ENCODE results near the gene TNS3. TPM values are rescaled to one million over a fixed set of nuclear protein-coding genes. Genes with fewer than 3 reads are reported as not detected.
"Not testable (repeated sequence)": the region's sequence is repeated elsewhere in the genome, so short reads cannot be mapped to it uniquely, and the experiment has no call there.

TNS3 gene
- total RNA-seq, 1 donor: 9.2 TPM

GRCh38 chr7:47441796-47442604 is 139.9 kb downstream of the TNS3 start:
- Histone ChIP-seq H3K9me3 (ENCODE audit: low read depth, low read length) (no peaks in the 10 kb centered on the region), H3K4me1 (ENCODE audit: insufficient read depth, low read length) (no peaks in the 10 kb centered on the region), H3K27me3 (ENCODE audit: insufficient read depth, low read length) (no peaks in the 10 kb centered on the region), H3K4me3 (ENCODE audit: low read length) (no peak overlapping the region)

- not testable (repeated sequence) for H3K4me3 ChIP-seq (ENCODE audit: low read length); H3K9me3 ChIP-seq (ENCODE audit: low read depth, low read length); H3K4me1 ChIP-seq (ENCODE audit: insufficient read depth, low read length); H3K27me3 ChIP-seq (ENCODE audit: insufficient read depth, low read length)
Observed at GRCh38 chr7:47441048-47441447, 140.9 kb downstream of the TNS3 start.

DNA sequence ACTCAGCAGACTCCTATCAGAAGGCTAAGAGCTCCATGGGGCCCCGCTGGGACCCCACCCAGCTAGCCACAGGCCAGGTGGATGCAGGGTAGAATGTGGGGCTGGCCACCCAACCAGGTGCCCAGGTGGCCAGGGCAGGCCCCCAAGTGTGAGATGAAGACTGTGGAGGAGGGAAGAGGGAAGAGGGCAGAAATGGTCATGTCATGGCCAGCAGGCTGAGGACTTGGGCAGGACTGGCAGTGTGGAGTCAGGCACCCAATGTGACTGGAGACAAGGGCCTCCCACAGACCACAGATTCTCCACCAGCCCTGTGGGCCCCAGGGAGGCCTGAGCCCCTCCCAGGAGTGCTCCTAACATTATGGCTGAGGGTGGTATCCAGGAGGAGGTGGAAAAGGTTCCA is 141.6 kb downstream of the TNS3 start:
- H3K9me3 ChIP-seq (ENCODE audit: low read depth, low read length): no peaks in the 10 kb centered on the region
- no peak overlapping the region for H3K4me3 ChIP-seq (ENCODE audit: low read length)
- H3K4me1 ChIP-seq (ENCODE audit: insufficient read depth, low read length): no peaks in the 10 kb centered on the region
- no peaks in the 10 kb centered on the region for H3K27me3 ChIP-seq (ENCODE audit: insufficient read depth, low read length)

GRCh38 chr7:47439181-47439667 is 142.7 kb downstream of the TNS3 start:
- Histone ChIP-seq H3K9me3 (ENCODE audit: low read depth, low read length) (no peaks in the 10 kb centered on the region), H3K27me3 (ENCODE audit: insufficient read depth, low read length) (no peaks in the 10 kb centered on the region), H3K4me3 (ENCODE audit: low read length) (no peak overlapping the region), H3K4me1 (ENCODE audit: insufficient read depth, low read length) (no peaks in the 10 kb centered on the region)

DNA sequence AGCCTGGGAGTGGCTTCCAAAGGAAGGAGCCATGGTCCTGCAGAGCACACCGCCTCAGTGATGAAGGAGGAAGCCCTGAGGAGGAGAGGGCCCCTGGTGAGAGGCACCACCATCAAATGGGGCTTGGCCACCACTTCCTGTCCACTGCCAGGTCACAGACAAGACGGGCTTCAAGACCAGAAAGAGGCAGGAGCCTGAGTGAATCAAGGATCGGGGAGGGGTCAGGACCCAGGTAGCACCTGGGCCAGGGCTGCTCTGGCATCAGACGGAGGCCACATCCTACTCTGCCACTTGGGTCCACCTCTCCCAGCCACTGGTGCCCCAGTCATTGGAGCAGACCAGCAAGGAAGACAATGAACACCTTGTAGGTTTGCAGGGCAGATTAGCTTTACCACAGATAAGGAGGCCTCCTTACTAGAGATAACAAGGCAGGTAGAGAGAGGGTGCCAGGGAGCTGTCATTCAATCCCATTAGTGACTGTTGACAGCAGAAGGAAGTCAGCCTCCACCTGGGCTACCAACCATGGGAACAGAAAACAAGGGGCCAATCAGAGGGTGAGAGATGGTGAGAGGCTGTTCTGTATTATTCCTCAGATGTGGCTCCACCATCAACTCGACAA is 143.4 kb downstream of the TNS3 start:
- Histone ChIP-seq H3K4me3 (ENCODE audit: low read length) (no peak overlapping the region), H3K9me3 (ENCODE audit: low read depth, low read length) (no peaks in the 10 kb centered on the region), H3K27me3 (ENCODE audit: insufficient read depth, low read length) (no peaks in the 10 kb centered on the region), H3K4me1 (ENCODE audit: insufficient read depth, low read length) (no peaks in the 10 kb centered on the region)

DNA sequence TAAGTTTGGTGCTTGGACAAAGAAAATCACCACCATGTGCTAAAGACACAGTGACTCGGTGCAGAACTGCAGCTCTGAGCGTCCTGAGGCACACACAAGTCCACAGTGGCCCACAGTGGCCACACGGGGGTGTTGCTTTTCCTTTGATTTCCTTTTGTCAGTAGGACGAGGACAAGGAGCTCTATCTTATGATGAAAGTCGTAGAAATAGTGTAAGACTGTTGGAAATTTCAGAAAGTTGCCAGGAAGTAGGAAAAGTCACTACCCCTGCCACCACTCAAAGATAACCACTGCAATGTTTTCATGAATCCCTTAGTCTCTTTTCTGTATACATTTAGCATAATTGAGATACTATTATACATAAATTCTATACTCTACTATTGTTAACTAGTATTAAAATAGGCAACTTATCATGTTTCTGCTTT is 146.0 kb downstream of the TNS3 start:
- H3K4me1 ChIP-seq (ENCODE audit: insufficient read depth, low read length): no peaks in the 10 kb centered on the region
- H3K9me3 ChIP-seq (ENCODE audit: low read depth, low read length): no peaks in the 10 kb centered on the region
- H3K4me3 ChIP-seq (ENCODE audit: low read length): no peak overlapping the region
- H3K27me3 ChIP-seq (ENCODE audit: insufficient read depth, low read length): no peaks in the 10 kb centered on the region

DNA sequence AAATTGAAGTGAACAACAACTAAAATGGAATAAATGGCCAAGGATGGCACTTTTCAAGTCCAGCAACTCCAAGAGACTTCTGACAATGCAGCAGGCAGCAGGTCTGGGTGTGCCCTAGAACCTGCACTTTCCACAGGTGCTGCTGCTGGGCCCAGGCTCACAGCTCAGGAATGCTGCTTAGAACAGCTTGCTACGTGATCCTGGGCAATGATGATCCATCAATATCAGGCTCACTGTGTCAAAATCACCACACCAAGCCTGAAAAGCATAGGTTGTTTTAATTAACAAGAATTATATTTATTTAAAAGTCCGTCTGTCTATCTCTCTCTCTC is 148.4 kb downstream of the TNS3 start:
- Histone ChIP-seq H3K9me3 (ENCODE audit: low read depth, low read length) (no peaks in the 10 kb centered on the region), H3K4me1 (ENCODE audit: insufficient read depth, low read length) (no peaks in the 10 kb centered on the region), H3K27me3 (ENCODE audit: insufficient read depth, low read length) (no peaks in the 10 kb centered on the region), H3K4me3 (ENCODE audit: low read length) (no peak overlapping the region)

DNA sequence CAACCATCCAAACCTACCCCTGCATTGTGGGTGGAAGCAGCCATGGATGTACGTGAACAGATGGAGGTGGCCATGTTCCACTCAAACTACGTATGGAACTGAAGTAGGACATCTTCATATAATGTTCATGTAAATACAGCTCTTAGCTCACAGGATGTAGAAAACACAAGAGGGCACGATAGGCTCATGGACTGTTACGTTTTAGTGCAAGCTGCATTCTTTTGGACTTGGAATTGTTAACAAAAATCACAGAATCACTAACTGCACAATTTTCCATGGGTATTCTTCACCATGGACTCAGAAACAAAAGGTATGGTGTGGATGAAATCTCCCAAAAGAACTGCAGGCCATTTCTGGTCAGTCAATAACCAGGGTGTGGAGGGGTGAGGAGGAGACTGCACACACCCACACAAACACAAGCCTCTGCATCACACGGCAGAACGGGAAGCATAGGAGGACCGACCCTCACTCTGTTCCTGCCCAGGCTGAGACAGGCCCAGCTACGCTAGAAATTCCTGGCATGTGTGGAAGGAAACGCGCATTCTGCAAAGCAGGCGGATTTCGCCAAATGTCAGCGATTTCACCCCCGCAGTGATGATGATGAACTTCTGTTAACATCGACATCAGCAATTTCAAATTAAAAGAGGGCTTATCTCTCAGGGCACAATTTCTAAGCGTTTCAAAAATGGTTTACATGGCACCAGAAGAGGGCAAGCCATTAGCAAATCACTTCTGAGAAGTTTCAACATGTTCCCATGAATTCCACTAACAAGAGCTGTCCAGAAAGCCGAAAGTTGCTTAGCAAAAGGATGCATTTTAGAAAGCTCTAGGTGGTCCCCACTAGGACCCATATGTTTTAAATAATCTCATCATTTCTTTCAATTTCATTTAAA is 149.0 kb downstream of the TNS3 start:
- H3K9me3 ChIP-seq (ENCODE audit: low read depth, low read length): no peaks in the 10 kb centered on the region
- no peaks in the 10 kb centered on the region for H3K4me1 ChIP-seq (ENCODE audit: insufficient read depth, low read length)
- no peaks in the 10 kb centered on the region for H3K27me3 ChIP-seq (ENCODE audit: insufficient read depth, low read length)
- H3K4me3 ChIP-seq (ENCODE audit: low read length): no peak overlapping the region

DNA sequence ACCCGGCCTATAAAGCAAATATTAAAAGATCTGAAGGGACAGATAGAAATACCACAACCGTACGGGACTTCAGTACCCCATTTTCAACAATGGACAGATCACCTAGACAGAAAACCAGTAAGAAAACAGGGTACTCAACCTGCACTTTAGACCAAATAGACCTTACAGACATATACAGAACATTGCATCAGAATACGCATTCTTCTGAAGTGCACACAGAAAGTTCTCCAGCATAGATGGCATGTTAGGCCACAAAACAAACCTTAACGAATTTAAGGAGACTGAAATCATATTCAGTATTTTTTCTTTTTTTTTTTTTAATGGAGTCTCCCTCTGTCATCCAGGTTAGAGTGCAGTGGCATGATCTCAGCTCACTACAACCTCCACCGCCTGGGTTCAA is 151.5 kb downstream of the TNS3 start:
- no peaks in the 10 kb centered on the region for H3K4me1 ChIP-seq (ENCODE audit: insufficient read depth, low read length)
- H3K9me3 ChIP-seq (ENCODE audit: low read depth, low read length): no peaks in the 10 kb centered on the region
- no peaks in the 10 kb centered on the region for H3K27me3 ChIP-seq (ENCODE audit: insufficient read depth, low read length)
- H3K4me3 ChIP-seq (ENCODE audit: low read length): no peak overlapping the region

GRCh38 chr7:47428768-47429472 is 153.0 kb downstream of the TNS3 start:
- H3K9me3 ChIP-seq (ENCODE audit: low read depth, low read length): no peaks in the 10 kb centered on the region
- no peak overlapping the region for H3K4me3 ChIP-seq (ENCODE audit: low read length)
- no peaks in the 10 kb centered on the region for H3K27me3 ChIP-seq (ENCODE audit: insufficient read depth, low read length)
- no peaks in the 10 kb centered on the region for H3K4me1 ChIP-seq (ENCODE audit: insufficient read depth, low read length)

GRCh38 chr7:47428052-47428767 is 153.7 kb downstream of the TNS3 start:
- Histone ChIP-seq H3K9me3 (ENCODE audit: low read depth, low read length) (no peaks in the 10 kb centered on the region), H3K4me3 (ENCODE audit: low read length) (no peak overlapping the region), H3K4me1 (ENCODE audit: insufficient read depth, low read length) (no peaks in the 10 kb centered on the region)

GRCh38 chr7:47427051-47427643 is 154.8 kb downstream of the TNS3 start:
- H3K4me3 ChIP-seq (ENCODE audit: low read length): no peak overlapping the region
- H3K4me1 ChIP-seq (ENCODE audit: insufficient read depth, low read length): no peaks in the 10 kb centered on the region
- no peaks in the 10 kb centered on the region for H3K9me3 ChIP-seq (ENCODE audit: low read depth, low read length)
- H3K27me3 ChIP-seq (ENCODE audit: insufficient read depth, low read length): no peaks in the 10 kb centered on the region

More at GRCh38 chr7:47428052-47428767, 153.7 kb downstream of the TNS3 start:
- H3K27me3 ChIP-seq (ENCODE audit: insufficient read depth, low read length): no peaks in the 10 kb centered on the region

- no peaks in the 10 kb centered on the region for H3K27me3 ChIP-seq (ENCODE audit: insufficient read depth, low read length)
- no peaks in the 10 kb centered on the region for H3K4me1 ChIP-seq (ENCODE audit: insufficient read depth, low read length)
- no peak overlapping the region for H3K4me3 ChIP-seq (ENCODE audit: low read length)
- no peaks in the 10 kb centered on the region for H3K9me3 ChIP-seq (ENCODE audit: low read depth, low read length)
Observed at GRCh38 chr7:47424523-47424922, 157.4 kb downstream of the TNS3 start.

DNA sequence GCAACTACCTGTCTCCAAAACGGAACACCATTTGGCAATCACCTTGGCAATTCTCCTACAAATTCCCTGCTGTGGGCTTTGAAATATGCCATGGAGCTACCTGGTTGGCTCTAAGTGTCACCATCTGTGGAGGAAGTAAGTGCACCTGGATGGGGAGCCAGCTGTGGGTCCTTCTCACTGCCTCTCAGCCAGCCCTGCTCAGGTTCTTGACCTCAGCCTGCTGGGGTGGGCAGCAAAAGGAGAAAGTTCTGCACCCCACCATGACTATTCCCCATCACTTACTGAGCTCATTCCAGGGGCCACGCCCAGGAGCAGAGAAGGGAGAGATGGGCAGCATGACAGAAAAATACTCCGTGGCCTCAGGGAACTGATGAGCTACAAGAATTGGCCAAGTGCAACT is 158.7 kb downstream of the TNS3 start:
- no peaks in the 10 kb centered on the region for H3K4me1 ChIP-seq (ENCODE audit: insufficient read depth, low read length)
- no peaks in the 10 kb centered on the region for H3K9me3 ChIP-seq (ENCODE audit: low read depth, low read length)
- no peaks in the 10 kb centered on the region for H3K27me3 ChIP-seq (ENCODE audit: insufficient read depth, low read length)
- H3K4me3 ChIP-seq (ENCODE audit: low read length): no peak overlapping the region
